Chondrocyte (in vitro differentiated cells): ENCODE results near the gene MPST. TPM values are rescaled to one million over a fixed set of nuclear protein-coding genes. Genes with fewer than 3 reads are reported as not detected.

Experiments used
- DNase-seq: peaks from one replicate; pipeline ENCODE4 v3.0.0; 2021; ENCODE audit warnings: mixed read lengths, low spot score
- H3K27ac Mint-ChIP-seq: one replicate; pipeline ENCODE4 v1.8.0; 2021; ENCODE audit warnings: mild to moderate bottlenecking, moderate library complexity, mixed read lengths; ENCODE audit not compliant: unreplicated experiment
- H3K27me3 Mint-ChIP-seq: 2 replicates; pipeline ENCODE4 v1.8.0; 2021; ENCODE audit warnings: low read depth, mixed read lengths
- H3K36me3 Mint-ChIP-seq: 2 replicates; pipeline ENCODE4 v1.8.0; 2021; ENCODE audit warnings: low read depth, mixed read lengths
- H3K4me1 Mint-ChIP-seq: 2 replicates; pipeline ENCODE4 v1.8.0; 2021; ENCODE audit warnings: low read depth, mild to moderate bottlenecking, mixed read lengths
- H3K4me3 Mint-ChIP-seq: one replicate; pipeline ENCODE4 v1.8.0; 2021; ENCODE audit warnings: mild to moderate bottlenecking, moderate library complexity, mixed read lengths; ENCODE audit not compliant: unreplicated experiment
- H3K9me3 Mint-ChIP-seq: 2 replicates; pipeline ENCODE4 v1.8.0; 2021; ENCODE audit warnings: low read depth, mixed read lengths
- total RNA-seq: library from RNA; stranded (reverse); gene quantifications from 3 replicates; pipeline ENCODE4 v1.2.1, GENCODE V29; 2021
- TF ChIP-seq, protein P1 (sequence below): fragments of 200-600 bp; sonication (generic); IDR thresholded peaks from 2 replicates; pipeline ENCODE4 v1.5.0; 2021; ENCODE audit warnings: antibody characterized with exemption, mild to moderate bottlenecking, moderate library complexity

MPST gene
- total RNA-seq, 1 donor from 2014 or later, result 71.4 TPM

GRCh38 chr22:37014835-37015586 lies 4.5 kb upstream of the MPST start:
- Mint-ChIP-seq H3K4me3 (no peak overlapping the region), H3K27ac (no peak overlapping the region), H3K27me3 (no peaks in the 10 kb centered on the region), H3K36me3 (peaks cover 2% of the 10 kb centered on the region), H3K4me1 (peaks cover 8% of the 10 kb centered on the region), H3K9me3 (no peaks in the 10 kb centered on the region)
- TF ChIP-seq, protein P1, sequence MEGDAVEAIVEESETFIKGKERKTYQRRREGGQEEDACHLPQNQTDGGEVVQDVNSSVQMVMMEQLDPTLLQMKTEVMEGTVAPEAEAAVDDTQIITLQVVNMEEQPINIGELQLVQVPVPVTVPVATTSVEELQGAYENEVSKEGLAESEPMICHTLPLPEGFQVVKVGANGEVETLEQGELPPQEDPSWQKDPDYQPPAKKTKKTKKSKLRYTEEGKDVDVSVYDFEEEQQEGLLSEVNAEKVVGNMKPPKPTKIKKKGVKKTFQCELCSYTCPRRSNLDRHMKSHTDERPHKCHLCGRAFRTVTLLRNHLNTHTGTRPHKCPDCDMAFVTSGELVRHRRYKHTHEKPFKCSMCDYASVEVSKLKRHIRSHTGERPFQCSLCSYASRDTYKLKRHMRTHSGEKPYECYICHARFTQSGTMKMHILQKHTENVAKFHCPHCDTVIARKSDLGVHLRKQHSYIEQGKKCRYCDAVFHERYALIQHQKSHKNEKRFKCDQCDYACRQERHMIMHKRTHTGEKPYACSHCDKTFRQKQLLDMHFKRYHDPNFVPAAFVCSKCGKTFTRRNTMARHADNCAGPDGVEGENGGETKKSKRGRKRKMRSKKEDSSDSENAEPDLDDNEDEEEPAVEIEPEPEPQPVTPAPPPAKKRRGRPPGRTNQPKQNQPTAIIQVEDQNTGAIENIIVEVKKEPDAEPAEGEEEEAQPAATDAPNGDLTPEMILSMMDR, result no peak
- DNase-seq, result no peak

GRCh38 chr22:37015587-37015878 lies 4.0 kb upstream of the MPST start:
- DNase-seq, result no peak
- no peak overlapping the region for H3K27ac Mint-ChIP-seq
- no peak overlapping the region for H3K4me3 Mint-ChIP-seq
- peaks cover 13% of the 10 kb centered on the region for H3K4me1 Mint-ChIP-seq
- peaks cover 2% of the 10 kb centered on the region for H3K36me3 Mint-ChIP-seq
- no peaks in the 10 kb centered on the region for H3K27me3 Mint-ChIP-seq
- no peaks in the 10 kb centered on the region for H3K9me3 Mint-ChIP-seq
- TF ChIP-seq, protein P1, result no peak

DNA sequence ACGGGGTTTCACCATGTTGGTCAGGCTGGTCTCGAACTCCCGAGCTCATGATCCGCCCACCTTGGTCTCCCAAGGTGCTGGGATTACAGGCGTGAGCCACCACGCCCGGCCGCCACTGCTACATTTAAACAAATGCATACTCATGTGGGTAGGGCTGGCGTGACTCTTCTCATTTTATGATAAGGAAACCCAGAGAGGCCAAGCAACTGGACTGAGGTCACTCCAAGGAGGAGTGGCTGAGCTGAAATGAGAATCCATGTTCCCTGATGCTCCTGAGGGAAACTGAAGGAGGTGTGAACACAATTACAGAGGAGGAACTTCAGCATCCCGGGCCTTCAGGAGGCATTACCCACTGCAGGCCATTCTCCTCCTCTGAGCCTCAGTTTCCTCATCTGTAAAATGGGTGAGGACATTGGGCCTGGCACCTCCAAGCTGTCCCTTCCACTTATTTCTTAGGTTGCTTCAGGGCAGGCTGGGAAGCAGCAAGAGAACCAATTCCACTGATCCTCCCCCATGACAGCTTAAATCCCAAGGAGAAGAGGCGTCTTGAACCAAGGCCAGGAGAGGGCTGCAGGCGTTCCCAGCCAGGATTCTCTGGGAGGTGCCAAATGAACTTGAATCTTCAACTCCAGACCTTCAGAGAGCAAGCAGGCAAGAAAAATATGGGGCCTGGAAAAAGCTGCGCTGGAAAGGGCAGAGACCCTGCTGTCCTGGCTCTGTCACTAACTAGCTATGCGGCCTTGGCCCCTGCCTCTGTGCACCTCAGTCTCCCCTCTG lies 3.2 kb upstream of the MPST start:
- H3K27me3 Mint-ChIP-seq, result no peaks in the 10 kb centered on the region
- no peak overlapping the region for H3K4me3 Mint-ChIP-seq
- no peaks in the 10 kb centered on the region for H3K9me3 Mint-ChIP-seq
- DNase-seq, result no peak
- H3K4me1 Mint-ChIP-seq, result peaks cover 19% of the 10 kb centered on the region
- no peak overlapping the region for H3K27ac Mint-ChIP-seq
- H3K36me3 Mint-ChIP-seq, result peaks cover 2% of the 10 kb centered on the region
- TF ChIP-seq, protein P1, result no peak

- H3K4me3 Mint-ChIP-seq, result peak overlapping the region; percentile 19
Measured at GRCh38 chr22:37017356-37017755, 2.2 kb upstream of the MPST start.

GRCh38 chr22:37018086-37018814 lies 1.3 kb upstream of the MPST start:
- Mint-ChIP-seq H3K36me3 (peaks cover 2% of the 10 kb centered on the region), H3K4me3 (peak overlapping the region; percentile 82), H3K9me3 (no peaks in the 10 kb centered on the region), H3K27me3 (no peaks in the 10 kb centered on the region), H3K4me1 (peaks cover 24% of the 10 kb centered on the region), H3K27ac (peak overlapping the region; percentile 83)
- DNase-seq, result no peak
- TF ChIP-seq, protein P1, result no peak

More at GRCh38 chr22:37017356-37017755, 2.2 kb upstream of the MPST start:
- Mint-ChIP-seq H3K27ac (no peak overlapping the region), H3K4me1 (peaks cover 24% of the 10 kb centered on the region), H3K9me3 (no peaks in the 10 kb centered on the region), H3K36me3 (peaks cover 2% of the 10 kb centered on the region), H3K27me3 (no peaks in the 10 kb centered on the region)
- TF ChIP-seq, protein P1, result no peak
- DNase-seq, result no peak
